Stomach (tissue), 19 donors: ENCODE data around the gene ZFAND5. TPM values are rescaled to one million over a fixed set of nuclear protein-coding genes. Genes with fewer than 3 reads are reported as not detected.
A peak's percentile ranks its signal among the peaks of the same experiment; 100 is the strongest.

Source experiments
- DNase-seq, 2 donors: peaks; one replicate each; pipeline versions ENCODE4 v3.0.0 to v3.0.0-alpha.2; 2013 to 2019
- H3K27ac ChIP-seq, 5 donors: fragments of 200-600 bp in 4 of 5; sonication (generic) in 4 of 5; one replicate each; pipeline ENCODE4 v1.5.1; 2013 to 2019; ENCODE audit warnings: mild to moderate bottlenecking in 1 of 5, moderate library complexity in 1 of 5
- H3K27me3 ChIP-seq, 3 donors: fragments of 200-600 bp; sonication (generic); one replicate each; pipeline ENCODE4 v1.5.1; 2017 to 2019; ENCODE audit warnings: mixed run types in 1 of 3
- H3K36me3 ChIP-seq, 4 donors: fragments of 200-600 bp; sonication (generic); 1 replicate in 3 of 4; 2 replicates in 1 of 4; pipeline ENCODE4 v1.5.1; 2016 to 2019
- H3K4me1 ChIP-seq, 4 donors: fragments of 200-600 bp; sonication (generic); one replicate each; pipeline ENCODE4 v1.5.1; 2016 to 2019
- H3K4me3 ChIP-seq, 4 donors: fragments of 200-600 bp; sonication (generic) in 3 of 4; one replicate each; pipeline ENCODE4 v1.5.1; 2016 to 2019; ENCODE audit warnings: mild to moderate bottlenecking in 1 of 4
- H3K9me3 ChIP-seq, 4 donors: fragments of 200-600 bp; sonication (generic); one replicate each; pipeline ENCODE4 v1.5.1; 2016 to 2019
- EP300 ChIP-seq: sonication (generic); formaldehyde crosslinking; IDR thresholded peaks from one replicate; pipeline ENCODE4 v1.6.1; 2017; ENCODE audit warnings: antibody characterized with exemption
- POLR2A ChIP-seq, 4 donors: fragments of 450-650 bp; IDR thresholded peaks; one replicate each; pipeline ENCODE4 v1.6.1; 2016; ENCODE audit warnings: antibody characterized with exemption in 4 of 4, control low read depth in 2 of 4, mild to moderate bottlenecking in 1 of 4, moderate library complexity in 1 of 4
- POLR2AphosphoS5 ChIP-seq, 3 donors: sonication (generic); formaldehyde crosslinking; IDR thresholded peaks; one replicate each; pipeline ENCODE4 v1.6.1; 2016; ENCODE audit warnings: antibody characterized with exemption in 3 of 3
- WGBS, 5 donors: extraction: QIAGEN DNeasy Blood & Tissue Kit in 3 of 5; methylation state at CpG; one replicate each; pipeline versions ENCODE4 v1.1.5 to v1.1.7; 2013 to 2018; 5-methylcytosine and 5-hydroxymethylcytosine counted together
- intact Hi-C: fragments of 100-400 bp; cut with DNase I; formaldehyde crosslinking; loops from one replicate; pipeline ENCODE4 v1.15.1; 2023; ENCODE audit warnings: low total_unique reads
- long read RNA-seq, 10 donors: transcript quantifications; one replicate each; lab custom pipeline, GENCODE V29; 2026
- polyA plus RNA-seq, 3 donors: library from polyadenylated mRNA; stranded (reverse); fragments of 200-250 nt; gene quantifications; one replicate each; pipeline ENCODE4 v1.2.3, GENCODE V29; 2013
- total RNA-seq, 5 donors: library from RNA; depleted of rRNA; stranded (reverse); fragments of >200 nt; gene quantifications; one replicate each; pipeline versions ENCODE4 v1.1.0 to v1.2.3, GENCODE V29; 2014 to 2016
- TF ChIP-seq, protein P1 (sequence below), 7 experiments: fragments of 450-650 bp in 4 of 7; fragments of 200-600 bp in 3 of 7; sonication (generic) in 3 of 7; IDR thresholded peaks; one replicate each; pipeline ENCODE4 v1.5.1; 2016 to 2019; ENCODE audit warnings: antibody characterized with exemption in 7 of 7, control low read depth in 2 of 7, mild to moderate bottlenecking in 1 of 7
- donor health status: healthy with polysubstance abuse.
- donor health status: Bipolar disorder and iron deficiency.
- donor health status: healthy.

ZFAND5 gene, protein sequence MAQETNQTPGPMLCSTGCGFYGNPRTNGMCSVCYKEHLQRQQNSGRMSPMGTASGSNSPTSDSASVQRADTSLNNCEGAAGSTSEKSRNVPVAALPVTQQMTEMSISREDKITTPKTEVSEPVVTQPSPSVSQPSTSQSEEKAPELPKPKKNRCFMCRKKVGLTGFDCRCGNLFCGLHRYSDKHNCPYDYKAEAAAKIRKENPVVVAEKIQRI
- total RNA-seq, result 100 to 1,000 TPM; 190 to 644 (median 254) TPM
- polyA plus RNA-seq, result 100 to 1,000 TPM in 1 of 3 donors, 10 to 100 TPM in 2; 63.4 to 124 (median 83.9) TPM
- long read RNA-seq, donor 1, partial matches to known transcripts, result 0 of 6 reads
- long read RNA-seq, donor 1, other reads (novel, unspliced or antisense), result 0 of 6 reads
- long read RNA-seq, donor 2, partial matches to known transcripts, result 0 of 11 reads
- long read RNA-seq, donor 2, other reads (novel, unspliced or antisense), result 0 of 11 reads
- long read RNA-seq, donor 3, partial matches to known transcripts, result 0 of 9 reads
- long read RNA-seq, donor 3, other reads (novel, unspliced or antisense), result 0 of 9 reads
- long read RNA-seq, donor 4, partial matches to known transcripts, result 0 of 1 reads
- long read RNA-seq, donor 4, other reads (novel, unspliced or antisense), result 0 of 1 reads
- long read RNA-seq, donor 5, transcript ZFAND5-205 (7 exons, 2,785 nt), result minor isoform, 7 of 23 reads
- long read RNA-seq, donor 5, transcript ZFAND5-204 (6 exons, 2,686 nt), result major isoform, 8 of 23 reads
- long read RNA-seq, donor 5, partial matches to known transcripts, result 5 of 23 reads
- long read RNA-seq, donor 5, other reads (novel, unspliced or antisense), result 0 of 23 reads
- long read RNA-seq, donor 6, transcript ZFAND5-206 (4 exons, 553 nt), result minor isoform, 7 of 39 reads
- long read RNA-seq, donor 6, transcript ZFAND5-204 (6 exons, 2,686 nt), result minor isoform, 8 of 39 reads
- long read RNA-seq, donor 6, transcript ZFAND5-205 (7 exons, 2,785 nt), result major isoform, 15 of 39 reads
- long read RNA-seq, donor 6, partial matches to known transcripts, result 5 of 39 reads
- long read RNA-seq, donor 6, other reads (novel, unspliced or antisense), result 0 of 39 reads
- long read RNA-seq, donor 7, transcript ZFAND5-204 (6 exons, 2,686 nt), result major isoform, 9 of 16 reads
- long read RNA-seq, donor 7, transcript ZFAND5-205 (7 exons, 2,785 nt), result minor isoform, 6 of 16 reads
- long read RNA-seq, donor 7, partial matches to known transcripts, result 0 of 16 reads
- long read RNA-seq, donor 7, other reads (novel, unspliced or antisense), result 0 of 16 reads
- long read RNA-seq, donor 8, transcript ZFAND5-205 (7 exons, 2,785 nt), result minor isoform, 5 of 15 reads
- long read RNA-seq, donor 8, transcript ZFAND5-204 (6 exons, 2,686 nt), result major isoform, 8 of 15 reads
- long read RNA-seq, donor 8, partial matches to known transcripts, result 0 of 15 reads
- long read RNA-seq, donor 8, other reads (novel, unspliced or antisense), result 0 of 15 reads
- long read RNA-seq, donor 9, transcript ZFAND5-205 (7 exons, 2,785 nt), result major isoform, 5 of 17 reads
- long read RNA-seq, donor 9, partial matches to known transcripts, result 5 of 17 reads
- long read RNA-seq, donor 9, other reads (novel, unspliced or antisense), result 0 of 17 reads
- long read RNA-seq, donor 10, partial matches to known transcripts, result 0 of 4 reads
- long read RNA-seq, donor 10, other reads (novel, unspliced or antisense), result 0 of 4 reads

DNA sequence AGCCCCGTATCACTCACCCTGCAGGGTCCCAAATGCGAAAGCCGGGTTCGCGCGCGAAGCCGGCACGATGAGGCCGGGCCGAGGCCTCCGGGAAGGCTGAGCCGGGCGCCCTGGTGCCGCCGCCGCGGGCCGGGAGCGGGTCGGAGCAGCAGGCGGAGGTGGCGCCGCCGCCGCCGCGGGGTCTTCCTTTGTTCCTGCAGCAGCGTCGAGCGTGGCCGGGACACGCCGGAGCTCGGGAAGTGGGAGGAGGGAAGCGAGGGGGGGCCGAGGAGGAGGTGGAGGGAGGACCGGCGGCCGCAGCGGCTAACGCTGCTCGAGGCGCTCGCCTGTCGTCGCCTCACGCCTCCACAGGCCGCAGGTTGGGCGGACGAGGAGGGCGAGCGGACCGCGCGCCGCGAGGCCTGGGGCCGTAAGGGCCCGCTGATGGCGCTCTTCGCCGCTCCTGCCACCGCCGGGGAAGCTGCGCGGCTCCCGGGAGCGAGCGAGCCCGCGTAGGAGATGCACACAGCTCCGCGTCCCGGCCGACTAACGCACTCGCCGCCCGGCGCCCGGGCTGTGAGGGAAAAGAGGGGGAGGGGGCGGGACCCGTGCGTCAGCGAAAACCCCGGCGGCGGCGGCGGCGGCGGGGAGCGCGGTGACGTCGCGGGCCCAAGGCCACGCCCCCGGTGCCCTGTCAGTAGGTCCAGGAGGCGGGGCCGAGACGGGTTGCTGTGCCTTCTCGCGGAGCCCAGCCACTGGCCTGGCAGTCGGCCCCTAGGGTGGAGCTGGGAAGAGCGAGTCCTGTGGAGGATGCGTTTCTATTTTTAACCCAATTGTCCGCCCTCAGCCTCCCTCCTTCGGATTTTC is at the start of gene ZFAND5:
Gene ZFAND5, minus strand, starts transcription at position 530 of the 846 bp plus-strand sequence. CDS start 4,430 bp downstream, outside the sequence.
- intact Hi-C loops, result no loop called here

GRCh38 chr9:72412483-72413040 is 47.6 kb upstream of the ZFAND5 start:
- no peaks in the 10 kb centered on the region for H3K4me1 ChIP-seq
- no peaks in the 10 kb centered on the region for H3K27me3 ChIP-seq
- WGBS, 5 donors, result 83 to 97% (median 93%) methylated on average over 2 of the region's 2 CpGs
- H3K4me3 ChIP-seq, result no peak overlapping the region
- H3K36me3 ChIP-seq, result no peaks in the 10 kb centered on the region
- DNase-seq, result no peak
- no peak for TF ChIP-seq POLR2AphosphoS5 (IDR thresholded peaks at IDR 0.05)
- no peak for TF ChIP-seq POLR2A (IDR thresholded peaks at IDR 0.05)
- TF ChIP-seq EP300, result no peak
- TF ChIP-seq, protein P1, sequence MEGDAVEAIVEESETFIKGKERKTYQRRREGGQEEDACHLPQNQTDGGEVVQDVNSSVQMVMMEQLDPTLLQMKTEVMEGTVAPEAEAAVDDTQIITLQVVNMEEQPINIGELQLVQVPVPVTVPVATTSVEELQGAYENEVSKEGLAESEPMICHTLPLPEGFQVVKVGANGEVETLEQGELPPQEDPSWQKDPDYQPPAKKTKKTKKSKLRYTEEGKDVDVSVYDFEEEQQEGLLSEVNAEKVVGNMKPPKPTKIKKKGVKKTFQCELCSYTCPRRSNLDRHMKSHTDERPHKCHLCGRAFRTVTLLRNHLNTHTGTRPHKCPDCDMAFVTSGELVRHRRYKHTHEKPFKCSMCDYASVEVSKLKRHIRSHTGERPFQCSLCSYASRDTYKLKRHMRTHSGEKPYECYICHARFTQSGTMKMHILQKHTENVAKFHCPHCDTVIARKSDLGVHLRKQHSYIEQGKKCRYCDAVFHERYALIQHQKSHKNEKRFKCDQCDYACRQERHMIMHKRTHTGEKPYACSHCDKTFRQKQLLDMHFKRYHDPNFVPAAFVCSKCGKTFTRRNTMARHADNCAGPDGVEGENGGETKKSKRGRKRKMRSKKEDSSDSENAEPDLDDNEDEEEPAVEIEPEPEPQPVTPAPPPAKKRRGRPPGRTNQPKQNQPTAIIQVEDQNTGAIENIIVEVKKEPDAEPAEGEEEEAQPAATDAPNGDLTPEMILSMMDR (IDR thresholded peaks at IDR 0.05), result no peak
- no peak overlapping the region for H3K27ac ChIP-seq
- H3K9me3 ChIP-seq, result no peaks in the 10 kb centered on the region
- intact Hi-C loops, result no loop called here

More for the DNA sequence above, at the start of gene ZFAND5:
- peak; percentile 99 for DNase-seq
- Histone ChIP-seq H3K36me3 (peaks cover 6 to 7% (median 7%) of the 10 kb centered on the region in 4 donors), H3K27ac (peak within 1 kb of the TSS; percentile 99 to 100 (median 100)), H3K27me3 (no peaks in the 10 kb centered on the region), H3K4me3 (peak within 1 kb of the TSS; percentile 71 to 95 (median 86)), H3K9me3 (no peaks in the 10 kb centered on the region), H3K4me1 (peaks cover 17 to 44% (median 30%) of the 10 kb centered on the region in 4 donors)
- TF ChIP-seq, protein P1 (IDR thresholded peaks at IDR 0.05), result no peak
- TF ChIP-seq POLR2A (IDR thresholded peaks at IDR 0.05) (peak in 2 of 4 donors; percentile 90 to 92), POLR2AphosphoS5 (IDR thresholded peaks at IDR 0.05) (peak; percentile 99 to 100 (median 100)), EP300 (peak; percentile 43)
- 0 to 1% (median 0%) methylated on average over 19 to 109 of the region's 110 CpGs for WGBS, 5 donors

DNA sequence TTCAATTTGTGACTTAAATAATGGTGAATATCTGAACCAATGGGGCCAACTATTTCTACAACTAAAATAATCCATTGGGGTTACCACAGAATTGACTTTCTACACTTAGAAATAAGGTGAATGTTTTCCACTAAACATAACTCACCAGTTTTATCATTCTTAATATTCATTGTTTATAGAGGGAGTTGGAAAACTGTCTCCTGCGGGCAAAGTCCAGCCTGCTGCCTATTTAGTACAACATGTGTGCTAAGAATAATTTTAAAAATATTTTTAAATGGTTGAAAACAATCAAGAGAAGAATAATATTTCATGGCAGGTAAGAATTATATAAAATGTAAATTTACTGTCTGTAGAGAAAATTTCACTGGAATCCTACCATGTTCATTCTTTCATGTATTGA is 45.2 kb upstream of the ZFAND5 start:
- DNase-seq, result no peak
- Histone ChIP-seq H3K4me3 (no peak overlapping the region), H3K4me1 (no peaks in the 10 kb centered on the region), H3K9me3 (no peaks in the 10 kb centered on the region), H3K27ac (no peak overlapping the region), H3K36me3 (no peaks in the 10 kb centered on the region), H3K27me3 (no peaks in the 10 kb centered on the region)
- 66 to 89% (median 76%) methylated on average over 1 of the region's 1 CpG for WGBS, 5 donors
- TF ChIP-seq POLR2A (IDR thresholded peaks at IDR 0.05) (no peak), POLR2AphosphoS5 (IDR thresholded peaks at IDR 0.05) (no peak), EP300 (no peak)
- TF ChIP-seq, protein P1 (IDR thresholded peaks at IDR 0.05), result no peak
- intact Hi-C loops, result no loop called here
